Measurements from ENCODE around the gene PCA3.

PCA3 gene

GRCh38 chr9:76827296-76828080 is 63.2 kb downstream of the PCA3 start:
- no peaks in the 10 kb centered on the region for H3K36me3 Mint-ChIP-seq (ENCODE audit: low read depth)
- H3K4me1 Mint-ChIP-seq, result no peaks in the 10 kb centered on the region
- no peak overlapping the region for H3K4me3 Mint-ChIP-seq
- no peak overlapping the region for H3K27ac Mint-ChIP-seq
- peaks cover 6% of the 10 kb centered on the region for H3K9me3 Mint-ChIP-seq
- H3K27me3 Mint-ChIP-seq, result peaks cover 19% of the 10 kb centered on the region
- DNase-seq (no peak), ATAC-seq (no peak)

- Mint-ChIP-seq H3K9me3 (peaks cover 6% of the 10 kb centered on the region), H3K4me1 (no peaks in the 10 kb centered on the region), H3K36me3 (ENCODE audit: low read depth) (no peaks in the 10 kb centered on the region), H3K27me3 (peaks cover 19% of the 10 kb centered on the region), H3K4me3 (no peak overlapping the region), H3K27ac (no peak overlapping the region)
- ATAC-seq (no peak), DNase-seq (no peak)
These were observed 64.2 kb downstream of the PCA3 start for GRCh38 chr9:76828447-76828846.

GRCh38 chr9:76835571-76836283 is 71.5 kb downstream of the PCA3 start:
- Mint-ChIP-seq H3K36me3 (ENCODE audit: low read depth) (no peaks in the 10 kb centered on the region), H3K4me1 (no peaks in the 10 kb centered on the region), H3K9me3 (no peaks in the 10 kb centered on the region), H3K27me3 (no peaks in the 10 kb centered on the region), H3K27ac (peak overlapping the region; percentile 16), H3K4me3 (no peak overlapping the region)
- ATAC-seq (no peak), DNase-seq (no peak)

Measured in activated naive CD8-positive, alpha-beta T cell treated with anti-CD3 and anti-CD28 coated beads, Interleukin-2, amount 50 U/mL, for 24 hours (primary cell).